ENCODE results near the gene TANC1.

The TANC1 gene

GRCh38 chr2:159148901-159149300 lies 180.5 kb downstream of the TANC1 start:
- DNase-seq = no peak

GRCh38 chr2:159149747-159150146 lies 181.3 kb downstream of the TANC1 start:
- no peak for DNase-seq

GRCh38 chr2:159150280-159150746 lies 181.9 kb downstream of the TANC1 start:
- peak; percentile 22 for DNase-seq

- no peak for DNase-seq
These were observed 183.0 kb downstream of the TANC1 start for GRCh38 chr2:159151198-159152127.

- DNase-seq = no peak
These were observed 183.8 kb downstream of the TANC1 start for GRCh38 chr2:159152128-159152778.

GRCh38 chr2:159153063-159153462 lies 184.6 kb downstream of the TANC1 start:
- no peak for DNase-seq

GRCh38 chr2:159153463-159153862 lies 185.0 kb downstream of the TANC1 start:
- no peak for DNase-seq

GRCh38 chr2:159153951-159154350 lies 185.5 kb downstream of the TANC1 start:
- no peak for DNase-seq

- no peak for DNase-seq
These were observed 185.9 kb downstream of the TANC1 start for GRCh38 chr2:159154366-159154765.

- no peak for DNase-seq
These were observed 186.9 kb downstream of the TANC1 start for GRCh38 chr2:159155320-159155719.

GRCh38 chr2:159155791-159156190 lies 187.4 kb downstream of the TANC1 start:
- DNase-seq = no peak

- no peak for DNase-seq
These were observed 188.4 kb downstream of the TANC1 start for GRCh38 chr2:159156834-159157233.

- peak; percentile 95 for DNase-seq
These were observed 189.1 kb downstream of the TANC1 start for GRCh38 chr2:159157361-159158209.

GRCh38 chr2:159160412-159160811 lies 192.0 kb downstream of the TANC1 start:
- DNase-seq = no peak

GRCh38 chr2:159160954-159161353 lies 192.5 kb downstream of the TANC1 start:
- DNase-seq = no peak

- no peak for DNase-seq
These were observed 195.5 kb downstream of the TANC1 start for GRCh38 chr2:159163930-159164329.

GRCh38 chr2:159164457-159164911 lies 196.0 kb downstream of the TANC1 start:
- DNase-seq = no peak

- peak; percentile 77 for DNase-seq
These were observed 196.6 kb downstream of the TANC1 start for GRCh38 chr2:159165048-159165447.

- no peak for DNase-seq
These were observed 200.3 kb downstream of the TANC1 start for GRCh38 chr2:159168707-159169106.

GRCh38 chr2:159169187-159169586 lies 200.7 kb downstream of the TANC1 start:
- no peak for DNase-seq

GRCh38 chr2:159172403-159172802 lies 204.0 kb downstream of the TANC1 start:
- no peak for DNase-seq

- no peak for DNase-seq
These were observed 206.3 kb downstream of the TANC1 start for GRCh38 chr2:159174759-159175158.

GRCh38 chr2:159175182-159175581 lies 206.7 kb downstream of the TANC1 start:
- no peak for DNase-seq
